IMR-90 (cell line): ENCODE data around the gene ZNF385B.

ENCODE experiments used
- BHLHE40 ChIP-seq: fragments of 150-350 bp; IDR thresholded peaks from 2 replicates; pipeline ENCODE4 v1.6.1; 2016; ENCODE audit warnings: mild to moderate bottlenecking, low read depth, low read length
- CEBPB ChIP-seq: IDR thresholded peaks from 2 replicates; pipeline ENCODE4 v1.6.1; 2012; ENCODE audit warnings: low read depth, low read length, improper control_type of control experiment
- CHD1 ChIP-seq: IDR thresholded peaks from 2 replicates; pipeline ENCODE4 v1.6.1; 2012; ENCODE audit warnings: low read depth, low read length, improper control_type of control experiment
- CTCF ChIP-seq: conservative IDR thresholded peaks from 2 replicates; pipeline ENCODE4 v1.5.1; 2012; ENCODE audit warnings: mild to moderate bottlenecking, low read depth, low read length, improper control_type of control experiment
- ELK1 ChIP-seq: fragments of 150-350 bp; IDR thresholded peaks from 2 replicates; pipeline ENCODE4 v1.6.1; 2016; ENCODE audit warnings: low read depth, mild to moderate bottlenecking, low read length, moderate library complexity, borderline replicate concordance
- FOS ChIP-seq: fragments of 150-350 bp; IDR thresholded peaks from 2 replicates; pipeline ENCODE4 v1.6.1; 2016; ENCODE audit warnings: low read depth, low read length
- MXI1 ChIP-seq: IDR thresholded peaks from 2 replicates; pipeline ENCODE4 v1.6.1; 2012; ENCODE audit warnings: low read depth, mild to moderate bottlenecking, low read length, moderate library complexity, borderline replicate concordance
- POLR2A ChIP-seq: IDR thresholded peaks from 2 replicates; pipeline ENCODE4 v1.6.1; 2012; ENCODE audit warnings: mild to moderate bottlenecking, low read depth, low read length
- RCOR1 ChIP-seq: IDR thresholded peaks from 2 replicates; pipeline ENCODE4 v1.6.1; 2012; ENCODE audit warnings: mild to moderate bottlenecking, low read length, improper control_type of control experiment; ENCODE audit not compliant: insufficient replicate concordance
- RFX5 ChIP-seq: IDR thresholded peaks from 2 replicates; pipeline ENCODE4 v1.8.0; 2012; ENCODE audit warnings: low read depth, mild to moderate bottlenecking, low read length, moderate library complexity
- SMC3 ChIP-seq: fragments of 150-350 bp; IDR thresholded peaks from 2 replicates; pipeline ENCODE4 v1.6.1; 2016; ENCODE audit warnings: low read depth, mild to moderate bottlenecking, antibody characterized with exemption, low read length, moderate library complexity
- USF2 ChIP-seq: fragments of 150-350 bp; IDR thresholded peaks from 2 replicates; pipeline ENCODE4 v1.6.1; 2017; ENCODE audit warnings: mild to moderate bottlenecking, antibody characterized with exemption, low read length, low read depth

- TF ChIP-seq USF2 (no peak), CTCF (no peak), POLR2A (no peak), RFX5 (no peak), RCOR1 (no peak), ELK1 (no peak), CHD1 (no peak), MXI1 (no peak), BHLHE40 (no peak), CEBPB (no peak), FOS (no peak), SMC3 (no peak)
These were observed 322.3 kb downstream of the ZNF385B start for GRCh38 chr2:179539124-179539511.
